Measurements from ENCODE around the gene ITCH.
"Not testable (repeated sequence)": the region's sequence is repeated elsewhere in the genome, so short reads cannot be mapped to it uniquely, and the experiment has no call there.

ITCH gene

DNA sequence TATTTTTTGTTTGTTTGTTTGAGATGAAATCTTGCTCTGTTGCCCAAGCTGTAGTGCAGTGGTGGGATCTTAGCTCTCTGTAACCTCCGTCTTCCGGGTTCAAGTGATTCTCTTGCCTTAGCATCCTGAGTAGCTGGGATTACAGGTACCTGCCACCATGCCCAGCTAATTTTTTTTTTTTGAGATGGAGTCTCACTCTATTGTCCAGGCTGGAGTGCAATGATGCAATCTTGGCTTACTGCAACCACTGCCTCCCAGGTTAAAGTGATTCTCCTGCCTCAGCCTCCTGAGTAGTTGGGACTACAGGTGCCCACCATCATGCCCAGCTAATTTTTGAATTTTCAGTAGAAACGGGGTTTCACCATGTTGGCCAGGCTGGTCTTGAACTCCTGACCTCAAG lies 78.3 kb downstream of the ITCH start:
- CTCF ChIA-PET; H3K27ac ChIP-seq (ENCODE audit: extremely low read depth, low read depth, low read length); H3K4me1 ChIP-seq (ENCODE audit: control insufficient read depth, insufficient read depth, low read length); POLR2A ChIA-PET; H3K4me3 ChIP-seq (ENCODE audit: low read depth, low read length); H3K9me3 ChIP-seq (ENCODE audit: control insufficient read depth, insufficient read depth, low read depth, low read length): not testable (repeated sequence)
- peaks cover 55 to 85% of the 10 kb centered on the region in 2 experiments for H3K36me3 ChIP-seq (ENCODE audit: control insufficient read depth in 2 of 2, insufficient read depth in 1 of 2, low read length in 2 of 2)
- peak; percentile 72 for TF ChIP-seq ZNF121 (tag by site-specific recombination; IDR thresholded peaks at IDR 0.05)

DNA sequence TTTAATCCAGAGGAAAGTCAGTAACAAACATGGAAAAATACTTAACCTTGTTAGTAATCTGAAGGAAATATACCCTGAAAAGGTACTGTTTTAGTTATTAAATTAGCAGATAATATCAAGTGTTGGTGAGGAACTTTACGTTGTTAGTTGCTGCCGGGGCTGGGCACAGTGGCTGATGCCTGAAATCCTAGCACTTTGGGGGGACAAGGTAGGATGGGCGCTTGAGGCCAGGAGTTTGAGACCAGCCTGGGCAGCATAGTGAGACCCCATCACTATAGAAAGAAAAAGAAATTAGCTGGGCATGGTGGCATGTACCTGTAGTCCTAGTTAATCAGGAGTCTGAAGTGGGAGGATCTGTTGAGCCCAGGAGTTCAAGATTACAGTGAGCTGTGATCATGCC lies 80.5 kb downstream of the ITCH start:
- ChIA-PET POLR2A (no interaction called here), CTCF (no interaction called here)
- Histone ChIP-seq H3K27ac (ENCODE audit: extremely low read depth, low read depth, low read length) (no peak overlapping the region), H3K36me3 (ENCODE audit: control insufficient read depth in 2 of 2, insufficient read depth in 1 of 2, low read length in 2 of 2) (peaks cover 53 to 83% of the 10 kb centered on the region in 2 experiments), H3K4me1 (ENCODE audit: control insufficient read depth, insufficient read depth, low read length) (no peaks in the 10 kb centered on the region), H3K4me3 (ENCODE audit: low read depth, low read length) (no peak overlapping the region), H3K9me3 (ENCODE audit: control insufficient read depth, insufficient read depth, low read depth, low read length) (no peaks in the 10 kb centered on the region)
- TF ChIP-seq ZNF239 (tag by site-specific recombination; IDR thresholded peaks at IDR 0.05) (no peak), ZNF121 (tag by site-specific recombination; IDR thresholded peaks at IDR 0.05) (peak; percentile 54; the same call in 1 of the 2 replicates)

DNA sequence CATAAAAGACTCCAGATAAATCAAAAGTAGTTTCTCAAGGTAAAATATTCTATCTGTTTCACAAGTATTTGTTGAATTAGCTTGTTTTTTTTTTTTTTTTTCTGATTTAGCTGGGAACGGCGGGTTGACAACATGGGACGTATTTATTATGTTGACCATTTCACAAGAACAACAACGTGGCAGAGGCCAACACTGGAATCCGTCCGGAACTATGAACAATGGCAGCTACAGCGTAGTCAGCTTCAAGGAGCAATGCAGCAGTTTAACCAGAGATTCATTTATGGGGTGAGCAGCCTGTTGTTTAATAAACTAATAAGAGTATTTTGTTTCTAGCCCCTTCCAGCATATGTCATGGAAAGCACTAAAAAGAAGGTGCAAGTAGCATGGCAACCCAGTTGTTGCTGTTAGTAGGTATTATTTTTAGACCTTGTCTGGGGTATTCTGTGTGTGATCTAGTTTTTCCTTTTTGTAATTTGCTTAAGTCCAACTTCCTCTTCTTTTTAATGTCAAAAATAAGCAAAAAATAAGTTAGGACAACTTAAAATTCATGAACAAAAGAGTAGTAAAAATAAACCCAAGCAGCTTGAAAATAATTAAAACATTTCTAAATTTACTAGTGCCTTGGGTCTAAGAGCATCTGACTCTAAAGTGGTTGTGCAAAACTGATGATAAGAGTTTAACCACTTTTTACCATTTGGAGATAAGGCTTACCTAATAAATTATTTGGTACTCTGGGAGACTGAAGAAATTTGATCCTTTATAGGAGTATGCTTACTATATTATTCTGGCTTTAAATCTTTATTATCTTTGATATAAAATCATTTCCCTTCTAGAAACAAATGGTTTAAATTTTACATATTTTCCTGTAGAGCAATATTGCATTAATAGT lies 82.3 kb downstream of the ITCH start:
- TF ChIP-seq, protein P1, sequence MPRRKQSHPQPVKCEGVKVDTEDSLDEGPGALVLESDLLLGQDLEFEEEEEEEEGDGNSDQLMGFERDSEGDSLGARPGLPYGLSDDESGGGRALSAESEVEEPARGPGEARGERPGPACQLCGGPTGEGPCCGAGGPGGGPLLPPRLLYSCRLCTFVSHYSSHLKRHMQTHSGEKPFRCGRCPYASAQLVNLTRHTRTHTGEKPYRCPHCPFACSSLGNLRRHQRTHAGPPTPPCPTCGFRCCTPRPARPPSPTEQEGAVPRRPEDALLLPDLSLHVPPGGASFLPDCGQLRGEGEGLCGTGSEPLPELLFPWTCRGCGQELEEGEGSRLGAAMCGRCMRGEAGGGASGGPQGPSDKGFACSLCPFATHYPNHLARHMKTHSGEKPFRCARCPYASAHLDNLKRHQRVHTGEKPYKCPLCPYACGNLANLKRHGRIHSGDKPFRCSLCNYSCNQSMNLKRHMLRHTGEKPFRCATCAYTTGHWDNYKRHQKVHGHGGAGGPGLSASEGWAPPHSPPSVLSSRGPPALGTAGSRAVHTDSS (tag by site-specific recombination; IDR thresholded peaks at IDR 0.05): no peak
- no peak for TF ChIP-seq ZBTB1 (tag by site-specific recombination; IDR thresholded peaks at IDR 0.05)
- TF ChIP-seq, protein P2, sequence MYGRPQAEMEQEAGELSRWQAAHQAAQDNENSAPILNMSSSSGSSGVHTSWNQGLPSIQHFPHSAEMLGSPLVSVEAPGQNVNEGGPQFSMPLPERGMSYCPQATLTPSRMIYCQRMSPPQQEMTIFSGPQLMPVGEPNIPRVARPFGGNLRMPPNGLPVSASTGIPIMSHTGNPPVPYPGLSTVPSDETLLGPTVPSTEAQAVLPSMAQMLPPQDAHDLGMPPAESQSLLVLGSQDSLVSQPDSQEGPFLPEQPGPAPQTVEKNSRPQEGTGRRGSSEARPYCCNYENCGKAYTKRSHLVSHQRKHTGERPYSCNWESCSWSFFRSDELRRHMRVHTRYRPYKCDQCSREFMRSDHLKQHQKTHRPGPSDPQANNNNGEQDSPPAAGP (tag by site-specific recombination; IDR thresholded peaks at IDR 0.05): no peak
- TF ChIP-seq, protein P3, sequence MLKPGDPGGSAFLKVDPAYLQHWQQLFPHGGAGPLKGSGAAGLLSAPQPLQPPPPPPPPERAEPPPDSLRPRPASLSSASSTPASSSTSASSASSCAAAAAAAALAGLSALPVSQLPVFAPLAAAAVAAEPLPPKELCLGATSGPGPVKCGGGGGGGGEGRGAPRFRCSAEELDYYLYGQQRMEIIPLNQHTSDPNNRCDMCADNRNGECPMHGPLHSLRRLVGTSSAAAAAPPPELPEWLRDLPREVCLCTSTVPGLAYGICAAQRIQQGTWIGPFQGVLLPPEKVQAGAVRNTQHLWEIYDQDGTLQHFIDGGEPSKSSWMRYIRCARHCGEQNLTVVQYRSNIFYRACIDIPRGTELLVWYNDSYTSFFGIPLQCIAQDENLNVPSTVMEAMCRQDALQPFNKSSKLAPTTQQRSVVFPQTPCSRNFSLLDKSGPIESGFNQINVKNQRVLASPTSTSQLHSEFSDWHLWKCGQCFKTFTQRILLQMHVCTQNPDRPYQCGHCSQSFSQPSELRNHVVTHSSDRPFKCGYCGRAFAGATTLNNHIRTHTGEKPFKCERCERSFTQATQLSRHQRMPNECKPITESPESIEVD (tag by site-specific recombination; IDR thresholded peaks at IDR 0.05): peak; percentile 57
- H3K4me1 ChIP-seq (ENCODE audit: control insufficient read depth, insufficient read depth, low read length): no peaks in the 10 kb centered on the region
- CTCF ChIA-PET: interaction anchor here (0.6 kb wide), 1 partner anchor 135 kb away, joined by 4 read pairs; no protein-coding TSS in a partner anchor
- no peaks in the 10 kb centered on the region for H3K9me3 ChIP-seq (ENCODE audit: control insufficient read depth, insufficient read depth, low read depth, low read length)
- no peak overlapping the region for H3K4me3 ChIP-seq (ENCODE audit: low read depth, low read length)
- peaks cover 48 to 81% of the 10 kb centered on the region in 2 experiments for H3K36me3 ChIP-seq (ENCODE audit: control insufficient read depth in 2 of 2, insufficient read depth in 1 of 2, low read length in 2 of 2)
- POLR2A ChIA-PET: no interaction called here
- no peak overlapping the region for H3K27ac ChIP-seq (ENCODE audit: extremely low read depth, low read depth, low read length)

GRCh38 chr20:34448517-34448916 lies 85.4 kb downstream of the ITCH start:
- POLR2A ChIA-PET: no interaction called here

More at GRCh38 chr20:34448517-34448916, 85.4 kb downstream of the ITCH start:
- CTCF ChIA-PET: interaction anchor here (0.8 kb wide), 1 partner anchor 20 kb away, joined by 3 read pairs; no protein-coding TSS in a partner anchor
- TF ChIP-seq ZNF10 (tag by site-specific recombination; IDR thresholded peaks at IDR 0.05): no peak
- peak; percentile 64 for TF ChIP-seq SP7 (tag by site-specific recombination; IDR thresholded peaks at IDR 0.05)
- peak; percentile 59; the same call in 1 of the 2 replicates for TF ChIP-seq PRDM1 (tag by site-specific recombination; IDR thresholded peaks at IDR 0.05)
- no peak for TF ChIP-seq ZEB2 (tag by site-specific recombination; IDR thresholded peaks at IDR 0.05)
- Histone ChIP-seq H3K4me3 (ENCODE audit: low read depth, low read length) (no peak overlapping the region), H3K4me1 (ENCODE audit: control insufficient read depth, insufficient read depth, low read length) (no peaks in the 10 kb centered on the region), H3K27ac (ENCODE audit: extremely low read depth, low read depth, low read length) (no peak overlapping the region), H3K36me3 (ENCODE audit: control insufficient read depth in 2 of 2, insufficient read depth in 1 of 2, low read length in 2 of 2) (peaks cover 36 to 85% of the 10 kb centered on the region in 2 experiments), H3K9me3 (ENCODE audit: control insufficient read depth, insufficient read depth, low read depth, low read length) (no peaks in the 10 kb centered on the region)
